Stimulated activated CD8-positive, alpha-beta memory T cell treated with anti-CD3 and anti-CD28 coated beads, Interleukin-12 subunit alpha, Interleukin-12 subunit beta, amount 100 ng/mL, for 24 hours (primary cell): ENCODE measurements around the gene SNX10.

Experiments used
- DNase-seq: peaks from one replicate; pipeline ENCODE4 v3.0.0-alpha.2; 2020; ENCODE audit errors: extremely low read depth

The SNX10 gene

DNA sequence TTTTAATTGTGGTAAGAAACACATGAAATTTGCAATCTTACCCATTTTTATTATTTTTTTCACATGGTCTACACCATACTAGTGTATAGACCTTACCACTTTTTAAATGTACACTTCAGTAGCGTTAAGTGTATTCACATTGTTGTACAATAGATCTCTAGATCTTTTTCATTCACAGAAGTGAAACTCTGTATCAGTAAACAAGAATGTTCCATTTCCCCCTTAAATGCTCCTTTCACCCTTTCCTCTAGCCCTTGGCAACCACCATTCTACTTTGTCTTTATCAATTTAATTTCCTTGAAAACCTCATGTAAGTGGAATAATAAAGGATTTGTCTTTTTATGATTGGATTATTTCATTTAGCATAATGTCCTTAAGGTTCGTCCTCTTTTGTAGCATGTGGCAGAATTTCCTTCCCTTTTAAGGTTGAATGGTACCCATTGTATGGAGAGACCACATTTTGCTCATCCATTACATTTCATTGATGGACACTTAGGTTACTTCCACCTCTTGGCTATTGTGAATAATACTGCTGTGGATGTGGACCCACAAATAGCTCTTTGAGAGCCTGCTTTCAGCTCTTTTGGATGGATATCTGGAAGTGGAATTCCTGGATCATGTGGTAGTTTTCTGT, 45.7 kb downstream of the SNX10 start:
- no peak for DNase-seq

DNA sequence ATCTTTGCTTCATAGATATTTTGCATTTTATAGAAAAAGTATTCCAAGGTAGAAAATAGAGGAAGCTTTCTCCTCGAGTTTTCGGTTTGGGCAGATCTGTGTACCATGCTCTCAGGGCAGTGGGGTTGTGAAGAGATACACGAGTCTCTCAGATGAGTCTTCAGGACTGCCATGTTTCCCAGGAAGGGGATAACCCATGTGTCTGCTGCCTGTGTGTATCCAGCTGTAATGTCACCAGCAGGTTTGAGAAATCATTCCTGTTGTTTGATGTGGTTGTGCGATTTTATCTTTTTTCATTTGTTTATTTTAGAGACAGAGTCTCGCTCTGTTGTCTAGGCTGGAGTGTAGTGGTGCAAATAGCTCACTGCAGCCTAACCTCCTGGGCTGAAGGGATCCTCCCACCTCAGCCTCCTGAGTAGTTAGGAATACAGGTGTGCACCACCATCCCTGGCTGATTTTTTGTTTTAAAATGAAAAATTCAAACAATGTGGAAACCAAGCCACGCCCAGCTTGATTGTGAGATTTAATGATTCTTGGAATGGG, 48.9 kb downstream of the SNX10 start:
- no peak for DNase-seq

DNA sequence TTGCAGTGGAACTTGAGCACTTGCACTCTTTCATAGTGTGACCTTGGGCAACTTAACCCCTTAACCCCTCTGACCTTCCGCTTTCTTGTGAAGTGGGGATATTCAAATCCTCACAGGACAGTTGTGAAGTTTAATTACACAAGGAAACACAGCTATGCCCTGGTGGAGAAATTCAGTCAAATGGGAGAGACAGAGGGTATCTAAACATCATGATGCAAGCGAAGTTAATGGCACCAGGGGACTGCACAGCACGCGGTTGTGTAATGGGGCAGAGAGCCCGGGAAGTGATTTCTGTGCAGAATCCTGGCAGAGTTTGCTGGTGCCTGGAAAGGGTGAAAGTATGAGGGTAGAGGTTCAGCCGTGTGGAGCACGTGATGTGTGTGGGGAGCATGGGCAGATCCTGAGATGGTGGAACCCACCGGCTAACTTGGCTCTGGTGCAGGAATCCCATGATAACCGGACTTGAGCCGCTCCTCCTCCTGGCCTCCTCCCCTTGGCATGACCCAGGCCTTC, 51.7 kb downstream of the SNX10 start:
- DNase-seq: no peak

DNA sequence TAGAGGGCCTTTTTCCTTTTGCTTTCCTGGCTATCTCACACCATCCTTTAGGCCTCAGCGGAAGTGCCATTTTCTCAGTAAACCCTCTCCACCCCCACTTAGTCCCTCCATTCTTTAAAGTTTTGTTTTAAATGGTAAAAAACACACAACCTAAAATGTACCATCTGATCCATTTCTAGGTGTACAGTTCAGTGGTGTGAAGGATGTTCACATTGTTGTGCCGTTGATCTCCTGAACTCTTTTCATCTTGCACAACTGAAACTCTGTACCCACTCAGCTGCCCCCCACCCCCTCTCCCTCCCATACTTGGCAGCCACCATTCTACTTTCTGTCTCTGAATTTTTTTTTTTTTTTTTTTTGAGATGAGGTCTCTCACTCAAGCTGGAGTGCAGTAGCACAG, 52.2 kb downstream of the SNX10 start:
- DNase-seq: no peak

DNA sequence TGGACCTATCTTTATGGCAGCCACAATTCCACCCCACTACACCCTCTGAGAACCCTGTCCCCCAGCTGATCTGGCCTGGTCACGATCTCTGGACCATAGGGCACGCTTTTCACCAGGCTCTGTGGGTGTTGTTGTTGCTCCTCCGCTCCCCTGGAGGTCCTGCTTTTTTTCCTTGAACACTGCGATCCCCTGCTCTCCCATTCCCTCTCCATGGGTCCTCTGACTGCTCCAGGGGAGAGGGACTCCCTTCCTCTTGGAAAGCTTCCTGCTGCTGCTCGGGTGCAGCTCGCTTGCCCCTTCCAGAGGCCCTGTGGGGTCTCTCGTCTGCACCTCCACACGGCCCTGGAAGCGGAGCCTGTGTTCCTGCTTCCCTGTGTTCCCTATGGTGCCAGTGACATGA, 53.5 kb downstream of the SNX10 start:
- no peak for DNase-seq

DNA sequence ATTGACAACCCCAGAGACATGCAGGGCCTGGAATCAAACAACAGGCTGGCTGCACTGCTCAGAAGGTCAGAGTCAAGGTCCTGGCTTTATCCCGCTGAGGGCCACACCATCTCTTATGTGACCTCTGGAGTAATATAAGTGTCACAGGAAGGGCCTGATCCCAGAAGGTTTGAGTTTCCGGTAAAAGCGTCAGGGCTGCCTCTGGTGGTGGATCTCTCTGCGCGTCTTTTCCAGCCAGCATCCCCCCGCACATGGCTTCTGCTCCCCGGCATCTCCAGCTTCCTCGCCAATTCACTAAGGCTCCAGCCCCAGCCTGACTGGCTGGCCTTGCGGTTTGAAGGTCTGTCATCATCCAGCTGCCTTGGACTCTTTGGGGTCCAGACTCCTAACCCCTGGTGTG, 54.2 kb downstream of the SNX10 start:
- no peak for DNase-seq

DNA sequence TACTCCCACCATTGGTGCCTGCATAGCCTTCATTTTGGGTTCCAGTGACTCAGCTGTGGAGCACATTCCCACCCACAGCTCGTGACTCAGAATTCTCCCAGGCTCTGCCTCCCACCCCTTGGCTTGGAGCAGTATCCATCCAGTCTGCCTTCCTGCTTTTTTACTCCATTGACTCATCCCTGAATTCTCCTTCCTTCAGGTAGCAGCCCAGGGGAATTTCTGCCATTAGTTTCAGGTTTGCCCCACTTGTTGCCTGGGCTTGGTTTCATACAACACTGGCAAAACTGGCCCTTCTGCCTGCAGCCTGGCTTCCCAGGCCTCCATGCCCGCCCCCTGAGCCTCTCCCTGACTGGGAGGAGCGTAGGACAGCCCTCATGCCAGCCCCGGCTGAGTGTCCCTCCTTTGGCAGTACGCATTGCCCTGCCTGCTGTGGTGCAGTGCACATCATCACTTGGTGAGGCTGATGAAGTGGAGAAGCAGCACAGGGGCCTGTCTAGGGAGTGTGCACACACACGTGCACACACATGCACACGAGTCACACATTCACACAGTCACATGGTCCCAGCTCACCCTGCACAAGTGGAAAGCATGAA, 55.0 kb downstream of the SNX10 start:
- no peak for DNase-seq

DNA sequence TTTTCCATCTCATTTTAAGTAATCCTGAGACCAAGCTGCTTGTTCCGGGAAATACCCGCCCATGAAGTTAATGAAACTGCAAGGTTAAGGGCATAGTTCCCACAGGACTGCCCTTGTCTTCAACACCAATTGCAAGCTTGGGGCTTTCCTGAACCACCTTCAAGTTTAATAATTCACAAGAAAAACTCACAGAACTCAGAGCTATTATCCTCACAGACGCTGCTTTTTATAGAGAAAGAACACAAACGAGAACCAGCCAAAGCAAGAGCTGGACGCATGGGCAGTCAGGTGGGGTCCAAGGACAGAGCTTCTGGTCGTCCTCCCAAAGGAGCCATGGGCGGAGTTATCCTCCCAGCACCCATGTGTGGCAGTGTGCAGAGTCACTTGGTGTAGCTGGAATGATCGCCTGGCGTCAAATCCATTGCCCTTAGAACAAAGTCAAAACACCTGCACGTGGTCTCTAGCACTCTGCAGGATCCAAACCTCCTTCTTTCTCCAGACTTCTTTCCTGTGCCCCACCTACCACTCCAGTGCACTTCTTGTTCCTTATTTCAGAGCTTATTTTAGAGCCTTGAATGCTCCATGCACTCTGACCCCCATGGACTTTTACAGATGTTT, 56.7 kb downstream of the SNX10 start:
- no peak for DNase-seq

DNA sequence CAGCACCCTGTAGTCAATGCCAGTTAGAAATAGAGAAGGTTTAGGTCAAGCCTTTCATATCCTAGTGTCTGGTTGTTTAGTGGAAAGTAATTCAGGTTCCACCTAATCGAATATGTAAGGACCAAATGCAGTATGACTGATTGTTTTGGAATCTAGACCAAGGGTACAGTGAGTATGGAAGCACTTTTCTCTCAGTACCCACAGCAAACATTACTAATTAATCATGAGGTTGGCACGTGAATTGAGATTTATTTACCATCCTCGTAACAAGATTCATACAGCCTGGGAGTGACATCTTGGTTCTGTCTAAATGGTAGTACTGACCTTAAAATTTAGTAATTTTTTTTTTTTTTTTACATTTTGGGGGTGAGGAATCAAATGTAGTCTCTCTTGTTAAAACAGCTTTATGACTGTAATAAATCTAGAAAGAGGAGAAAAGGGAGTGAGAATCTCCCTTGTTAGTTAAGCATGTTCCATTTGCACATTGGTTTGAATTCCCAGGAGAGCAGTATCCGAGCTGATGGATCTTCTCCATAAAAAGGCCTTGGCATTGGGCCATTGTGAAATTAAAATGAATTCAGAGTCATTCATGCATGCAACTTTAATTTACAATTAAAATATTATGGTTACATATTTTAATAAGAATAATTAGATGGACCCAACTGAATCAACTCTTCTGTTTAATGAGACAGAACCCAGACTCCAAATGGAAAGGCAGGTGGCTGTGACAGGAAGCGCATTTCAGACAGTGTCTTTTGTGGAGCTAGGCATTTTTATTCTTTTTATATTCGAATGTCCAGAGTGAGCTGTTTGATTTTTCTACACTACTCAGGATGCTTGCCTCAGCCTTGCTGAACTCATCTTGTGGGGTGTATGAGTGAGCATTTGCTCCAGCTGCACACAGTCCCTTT, 57.6 kb downstream of the SNX10 start:
- DNase-seq: no peak

DNA sequence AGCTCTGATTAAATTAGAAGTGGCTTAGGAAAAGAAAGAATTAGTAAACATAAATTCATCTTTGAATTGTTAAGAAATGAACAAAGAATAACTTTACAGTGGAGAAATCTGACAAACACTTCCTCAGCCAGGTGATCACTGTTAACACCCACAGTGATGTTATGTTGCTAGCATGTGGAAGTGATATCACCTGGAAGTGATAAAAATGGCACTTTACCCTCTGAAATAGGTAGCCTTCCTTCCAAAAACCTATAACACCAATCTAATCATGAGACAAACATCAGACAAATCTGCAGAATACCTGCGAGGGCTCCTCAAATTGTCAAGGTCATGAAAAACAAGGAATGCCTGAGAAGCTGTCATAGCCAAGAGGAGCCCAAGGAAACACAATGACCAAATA, 59.5 kb downstream of the SNX10 start:
- no peak for DNase-seq

DNA sequence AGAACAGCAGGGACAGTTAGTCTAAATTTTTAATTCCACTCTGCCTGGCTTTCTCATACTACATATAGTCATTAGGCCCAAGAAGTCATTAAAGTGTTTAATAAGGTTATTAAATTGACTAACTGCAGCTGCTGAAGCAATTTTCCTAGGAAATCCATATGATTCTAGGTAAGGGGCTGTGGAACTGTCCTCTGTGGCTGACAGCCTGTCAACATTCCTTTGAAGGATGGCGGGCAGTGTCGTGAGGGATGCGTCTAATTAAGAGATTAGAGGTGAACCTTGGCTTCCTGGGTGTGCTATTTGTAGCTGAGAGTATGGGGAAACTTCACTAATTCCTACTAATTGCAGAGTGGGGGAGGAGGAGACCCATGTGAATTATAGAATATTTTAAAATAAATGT, 64.6 kb downstream of the SNX10 start:
- no peak for DNase-seq

DNA sequence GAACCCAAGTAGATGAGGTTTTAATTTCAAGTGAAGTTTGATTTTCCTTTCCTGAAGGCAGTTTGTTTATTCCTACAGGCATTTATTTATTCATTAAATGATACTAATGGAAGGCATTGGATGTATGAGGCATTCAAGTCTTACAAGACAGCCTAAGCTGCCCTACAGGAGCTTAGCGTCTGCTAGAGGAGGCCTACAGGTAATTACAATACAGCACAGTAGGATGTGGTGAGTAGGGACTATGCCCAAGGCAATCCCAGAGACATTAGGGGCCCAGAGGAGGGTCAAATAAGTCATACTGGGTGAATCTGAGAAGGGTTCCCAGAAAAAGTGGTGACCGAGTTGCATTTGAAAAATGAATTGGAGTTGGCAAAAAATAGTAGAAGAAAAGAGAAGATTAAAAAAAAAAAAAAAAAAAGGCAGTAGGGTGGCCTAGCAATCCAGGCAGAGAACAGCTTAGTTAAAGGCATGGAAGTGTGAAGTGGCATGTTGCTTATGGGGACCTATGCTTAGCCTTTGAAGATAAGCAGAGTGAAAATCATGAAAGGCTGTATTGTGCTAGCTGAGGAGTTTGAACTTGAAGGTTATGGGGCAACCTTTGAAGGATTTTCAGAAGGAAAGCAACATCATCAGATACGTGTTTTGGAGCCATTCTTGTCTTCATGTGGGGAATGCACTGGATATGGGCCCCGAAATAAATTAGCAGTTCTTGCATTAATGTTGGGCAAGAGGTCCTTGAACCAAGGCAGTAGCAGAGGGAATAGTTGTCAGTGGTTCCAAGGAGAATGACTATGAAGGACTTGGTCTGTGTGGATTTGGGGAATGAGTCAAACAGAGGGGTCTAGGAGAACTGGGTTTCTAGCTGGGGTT, 65.5 kb downstream of the SNX10 start:
- no peak for DNase-seq

DNA sequence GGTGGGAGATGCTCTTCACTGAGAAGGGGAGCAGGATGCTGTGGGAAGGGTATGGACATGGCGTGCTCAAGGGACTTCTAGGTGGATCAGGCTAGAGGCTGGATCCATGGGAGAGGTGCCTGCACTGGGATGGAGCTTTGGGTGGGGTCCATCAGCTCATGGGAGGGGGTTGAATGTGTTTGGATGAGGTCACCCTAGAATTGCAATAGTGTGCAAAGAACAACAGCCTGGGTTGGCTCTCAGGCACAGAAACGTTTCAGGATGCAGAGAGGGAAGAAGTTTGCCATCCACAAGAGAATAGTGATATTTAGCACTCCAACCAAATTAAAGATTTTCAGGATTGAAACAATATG, 66.1 kb downstream of the SNX10 start:
- DNase-seq: no peak

DNA sequence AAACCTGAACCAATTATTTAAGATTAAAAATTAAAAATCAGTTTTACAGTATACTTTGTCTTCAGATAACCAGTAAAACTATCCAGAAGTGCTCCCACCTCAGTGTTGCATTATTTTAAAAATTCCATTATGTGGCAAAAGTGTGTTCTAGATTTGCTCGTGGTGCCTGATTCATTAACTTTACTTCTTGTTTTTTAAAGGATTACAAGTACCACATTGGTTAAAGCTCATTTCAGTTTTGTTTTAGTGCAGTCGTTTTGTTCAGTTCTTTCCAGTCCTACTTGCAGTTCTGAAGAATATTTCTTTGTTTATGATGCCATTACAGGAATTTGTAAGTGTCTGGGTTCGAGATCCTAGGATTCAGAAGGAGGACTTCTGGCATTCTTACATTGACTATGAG, 69.0 kb downstream of the SNX10 start:
- no peak for DNase-seq

DNA sequence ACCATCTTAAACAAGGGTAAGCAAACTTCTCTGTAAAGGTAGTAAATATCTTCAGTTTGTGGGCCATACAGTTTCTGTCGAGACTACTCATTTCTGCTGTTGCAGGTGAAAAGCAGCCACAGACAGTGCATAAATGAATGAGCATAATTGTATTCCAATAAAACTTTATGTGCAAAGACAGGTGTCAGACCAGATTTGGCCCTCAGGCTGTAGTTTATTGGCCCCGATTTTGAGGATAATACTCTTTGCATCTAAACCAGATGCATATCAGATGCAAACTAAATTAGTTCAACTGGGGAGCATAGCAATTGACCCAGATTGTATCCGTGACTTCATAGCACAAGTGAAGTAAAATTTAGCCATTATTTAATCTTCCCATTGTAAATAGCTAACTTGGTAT, 70.0 kb downstream of the SNX10 start:
- DNase-seq: no peak

DNA sequence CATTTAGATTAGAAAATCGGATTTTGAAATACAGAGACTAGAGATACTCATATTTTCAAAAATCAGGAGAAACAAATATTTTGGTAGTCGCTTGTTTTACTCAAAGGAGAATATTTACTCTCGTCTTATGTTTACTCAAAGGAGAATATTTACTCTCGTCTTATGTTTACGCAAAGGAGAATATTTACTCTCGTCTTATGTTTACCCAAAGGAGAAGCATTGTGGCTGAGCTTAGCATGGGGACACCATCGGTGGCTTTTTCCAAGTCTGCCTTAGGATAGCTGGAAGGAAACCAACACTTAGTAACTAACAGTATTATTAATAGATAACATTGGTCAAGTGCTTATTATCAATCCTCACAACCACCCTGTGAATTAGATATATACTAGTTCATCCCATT, 71.8 kb downstream of the SNX10 start:
- DNase-seq: no peak

DNA sequence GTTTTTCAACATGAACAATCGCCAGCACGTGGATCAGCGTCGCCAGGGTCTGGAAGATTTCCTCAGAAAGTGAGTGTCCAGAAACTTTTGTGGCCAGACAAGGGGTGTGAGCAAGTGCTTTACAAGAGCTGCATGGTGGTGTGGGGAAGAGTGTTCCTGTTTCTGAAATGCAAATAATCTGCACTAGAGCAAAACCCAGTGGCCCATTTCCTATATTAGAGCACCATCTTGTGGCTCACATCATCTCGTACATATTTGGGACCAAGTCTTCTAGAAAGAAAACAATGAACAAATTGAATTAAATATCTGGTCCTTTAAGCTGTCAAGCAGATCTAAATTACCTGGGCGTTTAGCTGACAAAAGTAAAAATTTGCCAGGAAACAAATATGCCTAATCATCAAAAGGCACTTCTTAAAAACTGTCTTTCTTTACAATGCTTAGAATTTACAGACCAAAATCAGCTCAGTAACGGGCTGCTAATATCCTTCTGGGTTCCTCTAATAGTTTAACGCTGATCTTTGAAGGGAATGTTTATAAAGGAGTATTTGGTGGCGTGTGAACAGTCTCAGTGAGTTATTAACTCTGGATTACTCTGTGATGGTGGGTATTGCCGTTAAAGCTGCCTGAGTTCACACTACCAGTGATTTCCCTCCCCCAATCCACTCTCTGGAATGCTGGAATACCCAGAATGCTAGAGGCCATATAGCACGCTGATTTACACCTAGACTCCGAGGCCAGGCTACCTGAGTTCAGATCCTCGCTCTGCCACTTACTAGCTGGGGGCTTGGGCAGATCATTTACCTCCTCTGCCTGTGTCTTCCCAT, 73.6 kb downstream of the SNX10 start:
- no peak for DNase-seq

DNA sequence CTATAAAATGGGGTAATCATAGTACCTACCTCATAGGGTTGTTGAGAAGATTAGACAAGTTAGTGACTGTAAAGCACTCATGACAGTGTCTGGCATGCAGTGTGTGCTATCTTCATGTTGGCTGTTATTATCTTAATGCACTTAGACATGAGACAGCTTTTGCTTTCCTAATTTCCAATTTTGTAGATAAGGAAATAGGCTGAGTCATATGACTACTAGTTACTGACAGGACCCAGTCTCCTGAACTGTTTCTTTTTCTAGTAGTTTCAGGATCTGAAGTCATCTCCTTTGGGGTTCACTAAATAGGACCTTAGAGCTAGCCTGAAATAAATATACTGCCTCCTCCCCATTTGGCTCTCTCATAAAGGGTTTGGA, 74.2 kb downstream of the SNX10 start:
- no peak for DNase-seq

DNA sequence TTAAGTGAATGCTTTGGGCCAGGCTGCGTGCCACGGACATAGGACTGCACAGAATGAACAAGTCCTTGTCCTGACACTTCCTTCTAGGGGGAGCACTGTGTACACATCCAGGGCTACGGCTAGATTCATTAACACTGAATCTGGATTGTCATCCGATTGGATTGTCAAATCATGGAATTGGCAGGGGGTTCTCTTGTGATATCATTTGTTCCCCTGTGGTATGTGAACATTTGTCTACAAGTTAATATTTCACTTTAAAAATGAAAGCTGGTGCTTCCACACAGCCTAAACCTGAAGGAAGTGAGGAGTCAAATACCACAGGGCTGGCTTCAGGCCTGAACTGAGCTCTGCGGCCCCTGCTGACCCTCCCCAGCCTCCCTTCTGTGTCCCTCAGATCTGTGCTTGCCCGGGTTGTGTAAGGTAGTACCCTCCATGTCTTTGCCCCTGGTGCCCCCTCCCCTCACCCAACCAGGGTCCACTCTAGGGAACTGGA, 75.6 kb downstream of the SNX10 start:
- no peak for DNase-seq

DNA sequence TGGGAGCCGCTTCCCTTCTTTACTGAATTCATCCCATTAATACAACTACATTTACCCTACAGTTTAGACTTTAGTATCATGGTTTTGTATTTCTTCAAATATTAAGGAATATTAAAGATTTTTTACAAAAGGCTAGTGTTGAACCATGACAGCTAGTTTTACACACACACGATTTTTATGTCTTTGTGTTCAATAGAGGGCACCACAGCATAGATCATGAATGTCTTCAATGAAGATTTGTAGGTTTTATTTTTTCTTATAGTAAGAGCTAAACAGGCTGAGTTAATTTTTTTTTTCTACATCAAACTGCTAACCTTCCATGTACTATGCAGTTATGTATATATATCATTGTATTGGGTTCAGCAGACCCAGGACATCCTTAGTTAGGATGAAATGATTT, 76.9 kb downstream of the SNX10 start:
- DNase-seq: no peak
